ENCODE measurements around the gene SCN9A. TPM values are rescaled to one million over a fixed set of nuclear protein-coding genes. Genes with fewer than 3 reads are reported as not detected.

Gene SCN9A
- total RNA-seq, 1 experiment from 2014 or later = 0.07 TPM

DNA sequence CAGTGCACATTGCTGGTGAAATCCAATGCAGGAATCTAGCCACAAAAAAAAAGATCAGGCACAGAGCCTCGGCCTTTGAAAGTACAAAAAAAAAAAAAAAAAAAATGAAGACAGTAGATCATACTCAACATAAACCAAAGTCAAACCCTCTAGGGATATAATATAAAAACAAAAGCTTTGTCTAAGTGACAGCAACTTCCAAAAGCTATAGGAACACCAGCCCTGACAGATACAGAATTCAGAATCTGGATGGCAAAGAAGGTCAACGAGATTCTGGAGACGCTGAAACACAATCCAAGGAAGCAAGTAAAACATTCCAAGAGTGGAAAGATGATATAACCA, 194.0 kb downstream of the SCN9A start:
- DNase-seq (ENCODE audit: low read depth, low spot score) (no peak), ATAC-seq (0 out of 2 replicates have a peak, but pooled peaks have one; percentile 25)
- intact Hi-C loops (cut with micrococcal nuclease) = loop anchor here (2.0 kb wide), 2 partner anchors 125 to 237 kb away; no protein-coding TSS in a partner anchor
- Histone ChIP-seq H3K4me1 (ENCODE audit: control insufficient read depth in 1 of 2, insufficient read depth in 2 of 2, low read length in 2 of 2) (no peaks in the 10 kb centered on the region), H3K9me3 (ENCODE audit: control insufficient read depth in 1 of 2, insufficient read depth in 1 of 2, low read depth in 1 of 2, low read length in 2 of 2) (no peaks in the 10 kb centered on the region), H3K4me3 (replicated peaks in 1 of 2; ENCODE audit: low read depth in 1 of 2, low read length in 2 of 2) (no peak overlapping the region), H3K36me3 (ENCODE audit: control insufficient read depth in 1 of 2, insufficient read depth in 2 of 2, low read length in 2 of 2) (no peaks in the 10 kb centered on the region), H3K27ac (ENCODE audit: low read depth, low read length) (no peak overlapping the region), H3K79me2 (ENCODE audit: insufficient read depth, low read length) (no peaks in the 10 kb centered on the region), H3K4me2 (ENCODE audit: low read length) (no peak overlapping the region), H3K9me2 (ENCODE audit: insufficient read depth) (no peaks in the 10 kb centered on the region), H2AFZ (ENCODE audit: low read depth, low read length, poor library complexity, severe bottlenecking) (no peak overlapping the region), H3K9ac (ENCODE audit: low read length) (no peak overlapping the region), H3K27me3 (ENCODE audit: insufficient read depth, low read length) (peaks cover 19% of the 10 kb centered on the region; the same call in 1 of the 2 replicates), H4K20me1 (ENCODE audit: insufficient read depth) (no peaks in the 10 kb centered on the region)
- ChIA-PET CTCF (interaction anchor here (0.7 to 3.2 kb wide), 6 partner anchors 8 to 335 kb away, joined by 3 to 20 read pairs (median 4); no protein-coding TSS in a partner anchor), RAD21 (ENCODE audit: low non-redundant PET in 1 of 2, low total read pairs in 2 of 2, uncharacterized antibody in 2 of 2, unreplicated experiment in 2 of 2) (no interaction called here), POLR2A (no interaction called here)
- BruUV-seq (replicated peaks) = no TSS peak
- TF ChIP-seq EZH2 (IDR thresholded peaks at IDR 0.05) = no peak

DNA sequence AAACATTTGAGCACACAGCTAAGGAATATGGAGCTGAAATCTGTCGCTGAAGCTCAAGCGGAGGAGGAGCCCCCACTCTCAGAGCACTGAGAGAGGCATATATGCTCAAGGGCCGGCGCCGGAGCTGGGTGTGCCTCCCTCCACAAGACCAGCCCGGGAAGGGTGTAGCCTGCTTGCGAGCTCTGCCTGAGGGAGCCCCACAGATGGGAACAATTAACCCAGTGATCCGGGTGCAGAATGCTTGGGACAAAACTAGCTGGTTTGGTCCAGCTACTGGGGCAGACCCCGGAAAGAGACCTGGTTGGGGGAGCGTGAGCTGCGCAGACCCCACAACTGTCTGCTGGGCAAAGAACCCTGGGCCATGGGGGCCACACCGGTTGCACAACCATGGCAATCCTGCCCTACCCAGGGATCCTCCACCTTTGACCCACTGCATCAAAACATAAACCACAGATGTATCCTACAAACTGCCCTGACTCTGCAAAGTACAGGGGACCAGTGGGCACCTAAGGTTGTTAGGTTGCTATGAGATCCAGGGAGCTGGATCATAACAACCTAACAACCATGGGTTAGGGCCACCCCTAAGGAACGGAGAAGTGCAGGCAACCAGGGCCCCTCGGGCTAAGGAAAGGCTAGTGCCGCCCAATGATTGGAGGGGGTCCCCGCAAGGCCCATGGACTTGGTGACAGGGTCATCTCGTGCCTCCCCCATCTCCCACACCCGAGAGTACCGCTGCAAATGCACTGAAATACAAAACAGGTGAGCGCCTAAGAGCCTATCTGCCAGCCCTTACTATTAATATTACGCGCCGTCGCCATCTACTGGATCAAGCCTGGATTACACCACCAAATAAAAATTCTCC, 194.6 kb downstream of the SCN9A start:
- H3K4me1 ChIP-seq (ENCODE audit: control insufficient read depth in 1 of 2, insufficient read depth in 2 of 2, low read length in 2 of 2) = no peaks in the 10 kb centered on the region
- BruUV-seq (replicated peaks) = no TSS peak
- no peak overlapping the region for H3K4me2 ChIP-seq (ENCODE audit: low read length)
- CTCF ChIA-PET = interaction anchor here (0.7 to 3.2 kb wide), 5 partner anchors 9 to 335 kb away, joined by 3 to 20 read pairs (median 4); no protein-coding TSS in a partner anchor
- no peaks in the 10 kb centered on the region for H3K79me2 ChIP-seq (ENCODE audit: insufficient read depth, low read length)
- H3K27ac ChIP-seq (ENCODE audit: low read depth, low read length) = no peak overlapping the region
- no peaks in the 10 kb centered on the region for H3K36me3 ChIP-seq (ENCODE audit: control insufficient read depth in 1 of 2, insufficient read depth in 2 of 2, low read length in 2 of 2)
- DNase-seq (ENCODE audit: low read depth, low spot score) (peak; percentile 13), ATAC-seq (peak; percentile 95)
- RAD21 ChIA-PET (ENCODE audit: low non-redundant PET in 1 of 2, low total read pairs in 2 of 2, uncharacterized antibody in 2 of 2, unreplicated experiment in 2 of 2) = no interaction called here
- H3K9me3 ChIP-seq (ENCODE audit: control insufficient read depth in 1 of 2, insufficient read depth in 1 of 2, low read depth in 1 of 2, low read length in 2 of 2) = no peaks in the 10 kb centered on the region
- no peaks in the 10 kb centered on the region for H4K20me1 ChIP-seq (ENCODE audit: insufficient read depth)
- no peaks in the 10 kb centered on the region for H3K9me2 ChIP-seq (ENCODE audit: insufficient read depth)
- H3K27me3 ChIP-seq (ENCODE audit: insufficient read depth, low read length) = peaks cover 19% of the 10 kb centered on the region; the same call in 1 of the 2 replicates
- no peak overlapping the region for H2AFZ ChIP-seq (ENCODE audit: low read depth, low read length, poor library complexity, severe bottlenecking)
- H3K9ac ChIP-seq (ENCODE audit: low read length) = no peak overlapping the region
- intact Hi-C loops (cut with micrococcal nuclease) = loop anchor here (2.0 kb wide), 2 partner anchors 124 to 238 kb away; no protein-coding TSS in a partner anchor
- no peak overlapping the region for H3K4me3 ChIP-seq (replicated peaks in 1 of 2; ENCODE audit: low read depth in 1 of 2, low read length in 2 of 2)
- POLR2A ChIA-PET = no interaction called here
- TF ChIP-seq SP1 (IDR thresholded peaks at IDR 0.05; ENCODE audit: low read depth) (no peak), CBX3 (IDR thresholded peaks at IDR 0.05; ENCODE audit: low read depth) (no peak), TCF7L2 (IDR thresholded peaks at IDR 0.05; ENCODE audit: borderline replicate concordance, extremely low read depth, insufficient read depth, insufficient read length) (no peak), ELF1 (IDR thresholded peaks at IDR 0.05; ENCODE audit: borderline replicate concordance, low read depth) (no peak), RAD21 (IDR thresholded peaks at IDR 0.05; ENCODE audit: low read depth) (peak; percentile 54), YY1 (IDR thresholded peaks at IDR 0.05; ENCODE audit: extremely low read depth, insufficient replicate concordance, low read depth, low read length) (no peak), ZFX (IDR thresholded peaks at IDR 0.05) (no peak), EGR1 (IDR thresholded peaks at IDR 0.05; ENCODE audit: low read depth) (no peak)
- TF ChIP-seq, protein P1, sequence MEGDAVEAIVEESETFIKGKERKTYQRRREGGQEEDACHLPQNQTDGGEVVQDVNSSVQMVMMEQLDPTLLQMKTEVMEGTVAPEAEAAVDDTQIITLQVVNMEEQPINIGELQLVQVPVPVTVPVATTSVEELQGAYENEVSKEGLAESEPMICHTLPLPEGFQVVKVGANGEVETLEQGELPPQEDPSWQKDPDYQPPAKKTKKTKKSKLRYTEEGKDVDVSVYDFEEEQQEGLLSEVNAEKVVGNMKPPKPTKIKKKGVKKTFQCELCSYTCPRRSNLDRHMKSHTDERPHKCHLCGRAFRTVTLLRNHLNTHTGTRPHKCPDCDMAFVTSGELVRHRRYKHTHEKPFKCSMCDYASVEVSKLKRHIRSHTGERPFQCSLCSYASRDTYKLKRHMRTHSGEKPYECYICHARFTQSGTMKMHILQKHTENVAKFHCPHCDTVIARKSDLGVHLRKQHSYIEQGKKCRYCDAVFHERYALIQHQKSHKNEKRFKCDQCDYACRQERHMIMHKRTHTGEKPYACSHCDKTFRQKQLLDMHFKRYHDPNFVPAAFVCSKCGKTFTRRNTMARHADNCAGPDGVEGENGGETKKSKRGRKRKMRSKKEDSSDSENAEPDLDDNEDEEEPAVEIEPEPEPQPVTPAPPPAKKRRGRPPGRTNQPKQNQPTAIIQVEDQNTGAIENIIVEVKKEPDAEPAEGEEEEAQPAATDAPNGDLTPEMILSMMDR (IDR thresholded peaks at IDR 0.05 in 2 of 3, conservative IDR thresholded peaks at IDR 0.05 in 1 of 3; ENCODE audit: borderline replicate concordance in 1 of 3, insufficient read depth in 1 of 3, low read depth in 2 of 3, low read length in 2 of 3) = peak; percentile 40 to 67 (median 62); a peak in 5 of 6 replicates
